Stimulated activated naive CD8-positive, alpha-beta T cell treated with anti-CD3 and anti-CD28 coated beads, Interleukin-15, Interleukin-2, amounts not matched to agents 100 U/mL and 50 U/mL, for 24 hours (primary cell): ENCODE results near the gene NDUFA3.

ENCODE experiments used
- ATAC-seq: fragments of 150-1000 bp; cut with Tn5 transposase; one replicate; pipeline ENCODE4 v1.10.0; 2021
- DNase-seq: peaks from one replicate; pipeline ENCODE4 v3.0.0; 2021

Gene NDUFA3

GRCh38 chr19:54107876-54108490 is 5.3 kb downstream of the NDUFA3 start:
- ATAC-seq (no peak), DNase-seq (no peak)

GRCh38 chr19:54108496-54108895 is 5.8 kb downstream of the NDUFA3 start:
- no peak for DNase-seq
- no peak for ATAC-seq

DNA sequence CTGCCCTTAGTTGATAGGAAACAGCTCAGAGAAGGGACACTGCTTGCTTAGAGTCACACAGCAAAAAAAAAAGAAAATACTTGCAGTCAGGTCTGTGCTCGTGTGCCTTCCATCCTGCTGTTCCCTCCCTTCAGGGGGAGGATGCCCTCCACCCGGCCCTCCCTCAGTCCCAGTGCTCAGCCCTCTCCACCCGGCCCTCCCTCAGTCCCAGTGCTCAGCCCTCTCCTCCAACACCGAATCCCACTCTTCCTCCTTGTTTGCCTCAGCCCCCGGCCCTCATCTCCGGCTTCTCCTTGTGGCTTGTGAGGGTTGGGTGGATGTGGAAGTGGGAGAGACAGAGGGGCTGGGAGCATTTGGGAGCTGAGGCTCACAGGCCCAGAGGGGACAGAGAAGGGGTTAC is 7.0 kb downstream of the NDUFA3 start:
- ATAC-seq (peak; percentile 64), DNase-seq (no peak)

DNA sequence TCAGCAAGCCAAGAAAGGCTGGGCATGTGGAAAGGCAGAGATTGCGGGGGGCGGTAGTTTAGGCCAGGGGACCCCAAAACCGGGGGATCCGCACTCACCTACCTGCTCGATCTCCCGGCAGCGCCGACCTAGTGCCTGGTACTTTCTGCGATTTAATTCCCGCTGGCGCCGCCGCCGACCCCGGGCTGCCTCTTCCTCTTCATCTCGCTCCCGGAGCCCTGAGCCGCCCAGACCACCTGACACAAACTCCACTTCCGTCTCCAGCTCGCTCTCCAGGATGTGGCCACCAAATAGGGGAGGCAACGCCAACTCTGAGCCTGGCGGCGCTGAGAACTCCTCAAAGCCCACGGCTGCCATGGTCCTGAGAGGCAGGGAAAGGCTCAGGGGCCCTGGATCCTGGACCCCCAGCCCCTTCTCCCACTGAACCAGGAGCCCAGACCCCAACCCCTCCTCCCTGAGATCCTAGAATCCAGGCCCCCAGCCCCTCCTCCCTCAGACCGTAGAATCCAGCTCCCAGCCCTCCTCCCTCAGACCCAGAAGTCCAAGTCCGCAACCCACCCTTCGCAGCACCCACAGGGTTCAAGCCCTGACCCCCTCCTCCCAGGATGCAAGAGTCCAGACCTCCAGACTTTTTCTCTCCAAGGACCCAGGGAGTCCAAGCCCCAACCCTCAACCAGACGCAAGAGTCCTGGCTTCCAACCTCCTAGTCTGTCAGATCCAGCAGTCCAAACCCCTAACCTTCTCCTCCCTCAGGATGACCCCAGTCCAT is 11.9 kb downstream of the NDUFA3 start:
- peak; percentile 62 for DNase-seq
- peak; percentile 47 for ATAC-seq

DNA sequence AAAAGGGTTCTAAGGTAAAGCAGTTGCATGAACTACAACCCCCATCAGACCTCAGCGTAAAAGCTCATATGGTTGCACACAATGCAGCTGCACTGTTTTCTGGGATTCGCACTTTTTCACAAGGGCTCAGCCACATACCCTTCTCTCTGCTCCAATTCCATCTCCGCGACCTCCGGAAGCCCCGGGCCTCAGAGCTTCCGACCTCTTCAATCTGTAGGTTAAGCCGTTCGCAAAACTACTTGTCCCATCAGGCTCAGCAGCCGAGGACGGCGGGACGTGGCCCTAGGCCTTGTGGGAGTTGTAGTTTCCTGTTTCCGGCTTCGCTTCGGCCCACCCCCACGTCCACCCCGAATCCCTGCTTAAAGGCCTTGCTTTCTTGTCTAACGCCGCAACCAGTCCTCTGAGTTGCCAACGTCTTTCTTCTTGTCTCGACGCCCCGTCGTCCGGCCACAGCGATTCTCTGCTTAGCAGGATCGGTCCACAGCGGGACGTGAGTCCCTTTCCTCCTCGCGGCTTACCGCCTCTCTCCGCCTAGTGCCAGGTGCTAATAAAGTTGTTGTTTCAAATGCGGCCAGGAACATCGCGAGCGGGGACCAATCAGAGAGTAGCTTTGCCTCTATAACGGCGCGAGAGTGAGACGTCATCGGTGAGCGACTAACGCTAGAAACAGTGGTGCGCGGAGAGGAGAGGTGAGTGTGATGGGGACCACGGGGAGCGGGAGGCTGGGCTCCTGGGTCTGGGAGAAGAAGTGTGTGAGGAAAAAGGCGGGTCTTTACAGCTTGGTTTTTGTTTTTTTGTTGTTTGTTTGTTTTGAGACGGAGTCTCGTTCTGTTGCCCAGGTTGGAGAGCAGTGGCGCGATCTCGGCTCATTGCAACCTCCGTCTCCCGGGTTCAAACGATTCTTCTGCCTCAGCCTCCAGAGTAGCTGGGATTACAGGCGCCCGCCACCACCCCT is 12.7 kb downstream of the NDUFA3 start, which contains the start of the genes PRPF31 and TFPT:
PRPF31 (plus strand) TSS at position 646 of the 955 bp plus-strand sequence. CDS start 2,525 bp downstream, outside the sequence.
TFPT (minus strand) TSS at position 549 of the 955 bp plus-strand sequence; CDS start at position 161, 388 bp downstream.
- peak; percentile 96 for DNase-seq
- peak; percentile 94 for ATAC-seq

- DNase-seq (no peak), ATAC-seq (no peak)
Measured at GRCh38 chr19:54121259-54121658, 18.6 kb downstream of the NDUFA3 start.

- ATAC-seq (no peak), DNase-seq (no peak)
Measured at GRCh38 chr19:54123682-54124081, 21.0 kb downstream of the NDUFA3 start.

DNA sequence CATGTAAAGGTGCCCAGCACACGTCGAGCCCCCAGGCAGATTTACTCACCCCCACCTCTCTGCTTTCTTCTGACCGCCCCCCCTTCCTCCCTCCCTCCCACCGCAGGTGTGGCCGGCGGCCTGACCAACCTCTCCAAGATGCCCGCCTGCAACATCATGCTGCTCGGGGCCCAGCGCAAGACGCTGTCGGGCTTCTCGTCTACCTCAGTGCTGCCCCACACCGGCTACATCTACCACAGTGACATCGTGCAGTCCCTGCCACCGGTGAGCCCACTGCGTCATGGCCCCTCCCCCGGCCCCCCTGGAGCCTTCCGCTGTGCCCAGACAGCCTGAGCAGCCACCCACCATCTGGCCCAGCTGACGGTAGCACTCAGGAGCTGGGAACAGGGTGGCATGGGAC is 21.7 kb downstream of the NDUFA3 start:
- ATAC-seq: no peak
- DNase-seq: no peak

DNA sequence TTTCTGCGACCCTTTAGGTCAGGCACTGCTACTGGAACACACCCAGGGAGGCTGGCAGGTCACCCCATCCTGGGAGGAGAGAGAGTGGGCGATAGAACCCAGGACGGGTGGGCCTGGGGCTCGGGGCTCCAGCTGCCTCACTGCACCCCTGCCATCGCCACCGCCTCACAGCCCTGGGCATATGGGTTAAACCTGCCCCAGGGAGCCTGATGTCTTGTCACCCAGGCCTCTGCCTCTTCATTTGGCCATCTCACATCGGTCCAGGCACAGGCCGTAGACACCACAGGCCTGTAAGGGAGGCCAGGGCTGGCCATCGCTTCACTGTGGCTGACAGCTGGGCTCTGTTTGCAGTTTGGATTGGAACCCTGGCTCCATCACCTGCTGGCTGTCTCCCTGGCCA is 23.1 kb downstream of the NDUFA3 start:
- DNase-seq (no peak), ATAC-seq (no peak)

DNA sequence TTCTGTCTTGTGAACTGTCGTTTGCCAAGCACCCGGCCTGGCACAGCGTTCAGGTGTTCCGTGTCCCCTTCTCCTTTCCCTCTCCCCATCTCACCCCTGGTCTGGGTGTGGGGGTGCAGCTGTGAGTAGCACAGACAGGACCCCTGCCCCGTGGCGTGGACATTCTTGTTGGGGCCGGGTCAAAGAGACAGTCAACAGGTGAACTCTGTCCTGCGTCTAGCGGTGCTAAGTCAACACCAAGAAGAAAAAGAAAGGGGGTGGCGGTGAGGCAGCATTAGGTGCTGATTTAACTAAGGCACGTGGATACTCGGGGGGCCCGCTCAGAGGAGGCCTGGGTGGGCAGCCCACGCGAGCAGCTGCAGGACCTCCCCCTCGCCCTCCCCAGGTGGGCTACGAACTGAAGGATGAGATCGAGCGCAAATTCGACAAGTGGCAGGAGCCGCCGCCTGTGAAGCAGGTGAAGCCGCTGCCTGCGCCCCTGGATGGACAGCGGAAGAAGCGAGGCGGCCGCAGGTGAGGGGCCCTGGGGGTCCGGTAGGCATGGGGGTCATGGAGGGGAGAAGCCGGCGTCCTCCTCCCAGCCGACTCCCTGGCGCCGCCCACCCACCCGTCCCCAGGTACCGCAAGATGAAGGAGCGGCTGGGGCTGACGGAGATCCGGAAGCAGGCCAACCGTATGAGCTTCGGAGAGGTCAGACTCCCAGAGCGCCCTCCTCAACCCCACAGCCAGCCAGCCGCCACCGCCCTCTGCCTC is 25.2 kb downstream of the NDUFA3 start:
- DNase-seq (no peak), ATAC-seq (no peak)

DNA sequence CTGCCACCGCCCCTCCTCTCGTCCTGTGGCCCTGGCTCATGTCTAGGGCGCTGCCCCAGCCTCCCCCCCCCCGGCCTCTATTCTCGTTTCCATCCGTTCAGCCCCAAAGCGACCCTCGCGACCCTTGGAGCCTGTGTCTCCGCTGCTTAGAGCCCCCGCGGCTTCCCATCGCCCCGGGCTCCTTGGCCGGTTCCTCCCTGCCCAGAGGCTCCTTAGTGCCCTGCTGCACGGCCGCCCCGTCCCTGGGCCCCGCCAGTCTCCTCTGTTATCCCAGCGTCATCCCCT is 25.7 kb downstream of the NDUFA3 start:
- DNase-seq (no peak), ATAC-seq (no peak)

- DNase-seq: no peak
- ATAC-seq: no peak
Measured at GRCh38 chr19:54128796-54129616, 26.4 kb downstream of the NDUFA3 start.

DNA sequence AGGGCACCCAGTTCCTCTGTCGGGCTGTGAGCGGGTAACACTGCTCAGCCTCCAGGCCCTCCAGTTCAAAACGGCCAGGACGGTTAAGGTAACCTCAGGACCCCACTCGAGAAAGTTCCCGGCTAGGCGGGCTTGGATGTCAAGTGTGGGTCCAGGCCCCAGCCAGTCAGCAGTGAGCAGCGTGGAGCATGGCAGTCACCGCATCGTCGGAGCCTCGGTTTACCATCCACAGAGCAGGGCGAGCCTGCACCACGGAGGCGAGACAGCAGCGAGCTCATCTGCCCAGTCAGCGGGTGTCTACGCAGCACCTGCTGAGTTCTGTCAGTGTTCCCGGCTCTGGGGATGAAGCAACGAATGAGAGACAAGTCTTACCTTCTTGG is 27.0 kb downstream of the NDUFA3 start:
- DNase-seq (no peak), ATAC-seq (no peak)

DNA sequence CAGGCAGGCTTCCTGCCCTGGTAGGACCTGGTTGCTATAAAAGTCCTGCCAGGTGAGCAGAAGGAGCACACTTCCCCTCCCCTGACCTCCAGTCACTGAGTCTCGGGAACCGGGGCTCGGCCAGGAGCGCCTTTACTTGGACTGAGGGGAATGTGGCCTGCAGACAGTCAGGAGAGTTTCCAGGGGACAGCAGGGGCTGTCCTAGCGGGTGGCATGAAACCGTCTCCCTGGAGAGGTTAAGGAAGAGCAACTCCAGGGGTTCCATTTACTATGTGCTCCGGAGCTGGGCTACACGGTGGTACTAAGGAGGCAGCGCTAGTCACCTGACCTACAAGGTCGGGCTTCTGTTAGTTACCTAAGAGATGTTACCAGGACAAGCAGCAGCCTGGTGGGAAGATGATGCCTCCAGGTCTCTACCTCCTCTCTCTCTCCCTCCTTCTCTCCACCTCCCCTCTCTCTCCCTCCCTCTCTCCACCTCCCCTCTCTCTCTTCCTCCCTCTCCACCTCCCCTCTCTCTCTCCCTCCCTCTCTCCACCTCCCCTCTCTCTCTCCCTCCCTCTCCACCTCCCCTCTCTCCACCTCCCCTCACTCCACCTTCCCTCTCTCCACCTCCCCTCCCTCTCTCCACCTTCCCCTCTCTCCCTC is 30.8 kb downstream of the NDUFA3 start:
- DNase-seq (no peak), ATAC-seq (no peak)

- ATAC-seq: no peak
- no peak for DNase-seq
Measured at GRCh38 chr19:54133957-54134590, 31.4 kb downstream of the NDUFA3 start.

DNA sequence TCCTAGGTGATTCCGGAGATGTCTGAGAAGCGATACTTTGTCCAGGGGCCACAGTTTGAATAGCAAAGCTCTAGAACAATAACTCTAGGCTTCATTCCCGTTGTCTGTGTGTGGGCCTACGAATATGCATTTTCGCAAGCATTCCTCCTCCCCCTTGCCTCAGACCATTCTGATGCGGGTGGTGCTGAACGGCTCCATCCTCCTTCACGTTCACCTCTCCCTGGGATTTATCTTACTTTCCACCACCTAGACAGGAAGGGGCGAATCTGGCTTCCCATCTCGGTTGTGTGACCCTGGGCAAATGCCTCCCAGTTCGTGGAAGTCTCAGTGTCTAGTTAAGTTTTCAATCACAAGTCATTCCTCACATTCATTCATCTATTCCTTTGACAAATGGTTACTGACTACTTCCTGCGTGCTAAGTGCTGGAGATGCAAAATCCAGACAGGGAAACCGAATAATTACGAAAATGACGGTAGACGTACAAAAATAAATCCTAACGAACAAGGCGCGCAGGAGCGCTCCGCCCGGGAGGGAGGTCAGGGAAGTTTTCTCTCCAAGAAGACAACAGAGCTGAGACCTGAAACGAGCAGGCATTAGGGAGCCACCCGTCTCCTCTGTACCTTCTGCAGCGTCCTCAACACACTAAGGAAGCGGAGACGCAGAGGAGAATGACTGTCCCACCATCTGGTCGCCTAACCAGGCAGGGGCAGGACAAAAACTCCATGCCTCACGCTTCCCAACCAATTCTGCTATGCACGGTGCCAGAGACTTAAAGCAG is 33.6 kb downstream of the NDUFA3 start:
- ATAC-seq (no peak), DNase-seq (no peak)

GRCh38 chr19:54136864-54137698 is 34.4 kb downstream of the NDUFA3 start:
- peak; percentile 91 for ATAC-seq
- peak; percentile 98 for DNase-seq

DNA sequence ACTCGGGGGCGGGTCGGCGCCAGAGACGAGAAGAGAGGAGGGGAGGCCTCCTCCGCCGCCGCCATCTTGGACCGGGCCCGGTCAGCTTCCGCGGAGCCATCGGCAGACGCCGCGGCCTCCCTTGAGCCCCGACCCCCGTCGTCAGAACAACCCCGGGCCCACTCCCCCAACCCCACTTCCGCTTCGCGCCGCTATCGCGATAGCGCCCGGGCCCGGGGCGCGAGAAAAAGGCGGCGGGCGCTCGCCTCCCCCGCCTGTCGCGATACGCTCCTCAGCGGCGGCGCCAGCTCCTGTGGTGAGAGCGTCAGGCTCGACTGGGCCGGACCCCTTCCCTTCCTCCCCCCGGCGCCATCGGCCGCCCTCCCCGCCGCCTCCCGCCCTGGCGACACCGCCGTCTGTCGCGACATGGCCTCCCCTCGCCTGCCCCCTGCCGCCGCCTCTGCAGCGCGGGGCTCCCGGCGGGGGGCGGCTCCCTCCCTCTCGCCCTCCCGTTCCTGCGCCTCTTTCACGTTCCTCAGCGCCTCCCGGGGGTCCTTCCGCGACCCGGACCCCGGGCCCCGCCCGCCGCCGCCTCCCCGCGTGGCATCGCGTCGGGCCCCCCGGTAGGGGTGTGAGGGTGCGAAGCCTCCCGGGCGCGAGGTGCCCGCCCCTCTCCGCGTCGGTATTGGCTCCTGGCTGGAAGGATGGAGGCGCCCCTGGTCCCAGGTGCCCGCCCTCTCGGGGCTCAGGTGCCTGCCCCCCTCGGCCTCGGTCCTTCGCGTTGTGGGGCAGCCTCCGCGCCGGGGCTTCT is 35.2 kb downstream of the NDUFA3 start, which contains the start of gene CNOT3:
CNOT3 (plus strand) TSS at position 64 of the 790 bp plus-strand sequence. CDS start 5,217 bp downstream, outside the sequence.
- ATAC-seq (no peak), DNase-seq (peak; percentile 47)
